ENCODE results near the gene B4GALT6.

B4GALT6 gene

DNA sequence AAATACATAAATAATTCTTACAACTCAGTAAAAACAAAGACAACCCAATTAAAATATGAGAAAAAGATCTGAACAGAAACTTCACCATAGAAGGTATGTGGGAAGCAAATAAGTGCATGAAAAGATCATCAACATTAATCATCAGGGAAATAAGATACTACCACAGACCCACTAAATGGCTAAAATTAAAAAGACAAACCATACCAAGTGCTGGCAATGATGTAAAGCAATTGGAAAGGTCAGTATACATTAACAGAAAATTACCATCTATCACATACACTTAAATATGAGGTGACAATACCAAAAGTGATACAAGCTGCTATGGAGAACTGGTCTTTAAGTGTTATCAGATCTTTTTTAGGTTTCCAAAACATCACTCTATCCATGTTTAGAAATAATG is 48.0 kb downstream of the B4GALT6 start:
- Mint-ChIP-seq H3K4me1 (peaks cover 22% of the 10 kb centered on the region), H3K9me3 (no peaks in the 10 kb centered on the region), H3K27ac (no peak overlapping the region), H3K4me3 (no peak overlapping the region), H3K27me3 (peaks cover 12% of the 10 kb centered on the region)
- ATAC-seq (no peak), DNase-seq (no peak)

DNA sequence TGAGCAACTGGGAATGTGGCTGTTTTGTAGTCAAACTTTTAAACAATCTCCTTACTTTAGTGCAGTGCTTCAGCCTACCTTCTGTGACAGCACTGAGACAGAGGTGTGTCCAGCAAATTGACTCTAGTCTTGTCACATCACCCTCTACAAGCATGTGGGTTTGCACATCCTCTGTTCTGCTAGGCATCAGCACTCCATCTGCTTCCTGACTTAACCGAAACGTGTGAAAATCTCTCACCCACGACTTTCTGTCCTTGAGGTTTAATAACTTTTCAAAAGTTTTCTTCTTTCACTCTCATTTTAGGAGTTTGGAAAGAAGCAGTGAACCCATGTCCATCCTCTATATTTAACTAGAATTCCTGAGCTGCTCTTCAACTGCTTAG is 50.1 kb downstream of the B4GALT6 start:
- no peak for DNase-seq

DNA sequence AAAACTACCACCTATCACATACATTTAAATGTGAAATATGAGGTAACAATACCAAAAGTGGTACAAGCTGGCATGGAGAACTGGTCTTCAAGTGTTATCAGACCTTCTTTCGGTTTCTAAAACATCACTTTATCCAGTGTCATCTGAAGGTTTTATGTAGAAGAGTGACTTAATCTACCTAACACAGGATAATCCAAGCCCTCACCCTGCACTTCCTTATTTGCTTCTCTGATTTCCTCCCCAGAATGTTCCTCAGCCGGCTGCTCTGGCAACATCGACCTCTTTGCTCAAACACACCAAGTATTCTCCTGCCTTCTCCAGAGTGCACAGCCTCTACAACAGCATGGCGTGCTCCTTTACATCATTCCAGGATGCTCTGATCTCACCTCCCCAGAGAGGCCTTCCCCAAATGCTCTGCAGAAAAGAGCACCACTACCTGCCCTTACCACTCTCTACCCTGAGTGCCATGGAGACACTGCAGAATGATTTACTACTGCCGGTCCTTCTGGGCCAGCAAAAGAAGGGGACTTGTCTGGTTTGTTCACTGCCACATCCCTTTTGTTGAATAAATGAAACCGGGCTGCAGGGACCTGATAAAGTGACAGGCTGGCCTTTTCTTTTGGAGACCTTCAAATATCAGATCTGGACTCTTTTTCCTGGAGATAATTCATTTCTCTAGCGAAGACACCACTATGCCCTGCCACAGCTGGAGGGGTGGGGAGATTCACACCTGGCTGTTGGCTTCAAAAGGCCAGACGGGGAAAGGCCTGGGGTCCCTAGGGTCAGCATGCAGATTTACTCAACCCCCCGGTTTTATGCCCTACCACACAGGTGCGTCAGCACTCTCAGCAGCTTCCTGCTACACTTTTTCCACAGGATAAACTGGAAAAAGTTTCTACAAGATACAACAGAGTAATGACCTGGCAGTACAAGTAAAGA is 50.7 kb downstream of the B4GALT6 start:
- ATAC-seq, result peak; percentile 5
- H3K4me3 Mint-ChIP-seq, result no peak overlapping the region
- peaks cover 22% of the 10 kb centered on the region for H3K4me1 Mint-ChIP-seq
- DNase-seq, result no peak
- H3K9me3 Mint-ChIP-seq, result no peaks in the 10 kb centered on the region
- no peak overlapping the region for H3K27ac Mint-ChIP-seq
- peaks cover 12% of the 10 kb centered on the region for H3K27me3 Mint-ChIP-seq

More for the DNA sequence above, 50.1 kb downstream of the B4GALT6 start:
- Mint-ChIP-seq H3K4me3 (peak overlapping the region in 1 of 2 donors; percentile 15), H3K27ac (no peak overlapping the region), H3K27me3 (peaks cover 12% of the 10 kb centered on the region), H3K4me1 (peaks cover 22% of the 10 kb centered on the region), H3K9me3 (no peaks in the 10 kb centered on the region)
- peak; percentile 88 for ATAC-seq

DNA sequence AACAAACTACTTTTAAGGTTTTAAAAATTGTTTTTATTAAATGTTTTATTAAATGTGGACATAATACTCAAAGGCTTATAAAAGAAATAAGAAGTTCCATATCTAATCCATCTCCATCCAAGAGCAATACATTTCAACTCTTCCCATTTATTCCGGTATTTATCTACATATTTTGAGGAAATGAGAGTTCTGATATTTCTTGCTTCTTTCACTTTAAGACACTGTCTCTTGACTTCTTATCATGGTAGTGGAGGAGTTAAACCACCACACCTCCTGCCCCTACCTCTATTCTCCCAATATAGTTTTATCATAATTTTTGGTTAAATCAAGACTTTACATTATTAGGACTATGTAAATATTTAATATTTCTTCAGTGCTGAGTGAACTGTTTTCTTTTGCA is 52.0 kb downstream of the B4GALT6 start:
- Mint-ChIP-seq H3K9me3 (no peaks in the 10 kb centered on the region), H3K27ac (no peak overlapping the region), H3K4me1 (peaks cover 22% of the 10 kb centered on the region), H3K4me3 (no peak overlapping the region), H3K27me3 (peaks cover 12% of the 10 kb centered on the region)
- ATAC-seq (no peak), DNase-seq (no peak)

DNA sequence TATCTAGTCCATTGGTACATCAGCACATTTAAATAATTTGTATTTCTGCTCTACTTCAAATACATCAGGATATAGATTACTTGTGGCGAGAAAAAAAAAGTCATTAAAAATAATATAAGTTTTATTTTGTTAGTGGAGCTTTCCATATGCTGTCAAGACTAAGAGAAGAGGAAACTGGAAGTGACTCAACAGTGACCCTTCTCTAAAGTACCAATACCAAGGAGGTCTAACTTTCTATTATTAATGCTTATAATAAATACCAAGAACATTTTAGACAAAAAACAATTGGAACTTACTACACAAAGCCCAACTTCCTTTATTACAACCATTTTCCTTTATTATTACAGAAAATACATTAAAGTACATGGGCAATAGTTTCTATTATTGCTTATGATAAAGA is 52.9 kb downstream of the B4GALT6 start:
- no peak overlapping the region for H3K27ac Mint-ChIP-seq
- peaks cover 12% of the 10 kb centered on the region for H3K27me3 Mint-ChIP-seq
- H3K9me3 Mint-ChIP-seq, result no peaks in the 10 kb centered on the region
- H3K4me3 Mint-ChIP-seq, result no peak overlapping the region
- ATAC-seq, result no peak
- DNase-seq, result no peak
- peaks cover 22% of the 10 kb centered on the region for H3K4me1 Mint-ChIP-seq

DNA sequence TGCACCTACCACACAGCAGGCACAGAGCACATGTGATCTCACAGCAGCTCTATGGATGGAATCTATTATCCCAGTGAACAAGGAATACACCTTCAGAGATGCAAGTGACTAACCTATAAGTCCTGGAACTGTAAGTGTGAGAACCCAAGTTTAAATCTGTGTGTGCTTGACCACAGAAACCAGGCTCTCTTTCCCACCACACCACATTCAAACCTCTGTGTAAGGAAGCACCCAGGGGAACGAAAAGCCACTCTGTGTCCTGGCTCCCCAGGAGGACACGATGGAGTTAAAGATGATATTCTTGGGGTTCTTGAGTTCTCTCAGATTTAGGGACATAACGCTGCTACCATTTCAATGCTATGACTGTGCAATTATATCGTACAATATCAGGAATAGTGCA is 53.8 kb downstream of the B4GALT6 start:
- ATAC-seq (no peak), DNase-seq (no peak)
- Mint-ChIP-seq H3K4me1 (peaks cover 22% of the 10 kb centered on the region), H3K9me3 (no peaks in the 10 kb centered on the region), H3K27me3 (peaks cover 9% of the 10 kb centered on the region), H3K27ac (no peak overlapping the region), H3K4me3 (no peak overlapping the region)

DNA sequence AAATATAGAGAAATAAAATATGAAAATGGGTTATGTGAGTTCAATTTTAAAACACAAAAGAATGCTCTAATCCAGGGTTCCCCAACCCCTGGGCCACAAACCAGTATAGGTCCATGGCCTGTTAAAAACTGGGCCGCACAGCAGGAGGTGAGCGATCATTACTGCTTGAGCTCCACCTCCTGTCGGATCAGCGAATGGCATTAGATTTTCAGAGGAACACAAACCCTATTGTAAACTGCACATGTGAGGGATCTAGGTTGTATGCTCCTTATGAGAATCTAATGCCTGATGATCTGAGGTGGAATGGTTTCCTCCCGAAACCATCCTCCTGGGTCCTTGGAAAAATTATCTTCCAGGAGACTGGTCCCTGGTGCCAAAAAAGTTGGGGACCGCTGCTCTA is 58.0 kb downstream of the B4GALT6 start:
- H3K27me3 Mint-ChIP-seq, result no peaks in the 10 kb centered on the region
- no peaks in the 10 kb centered on the region for H3K9me3 Mint-ChIP-seq
- no peaks in the 10 kb centered on the region for H3K4me1 Mint-ChIP-seq
- no peak overlapping the region for H3K4me3 Mint-ChIP-seq
- DNase-seq (no peak), ATAC-seq (no peak)
- H3K27ac Mint-ChIP-seq, result no peak overlapping the region

DNA sequence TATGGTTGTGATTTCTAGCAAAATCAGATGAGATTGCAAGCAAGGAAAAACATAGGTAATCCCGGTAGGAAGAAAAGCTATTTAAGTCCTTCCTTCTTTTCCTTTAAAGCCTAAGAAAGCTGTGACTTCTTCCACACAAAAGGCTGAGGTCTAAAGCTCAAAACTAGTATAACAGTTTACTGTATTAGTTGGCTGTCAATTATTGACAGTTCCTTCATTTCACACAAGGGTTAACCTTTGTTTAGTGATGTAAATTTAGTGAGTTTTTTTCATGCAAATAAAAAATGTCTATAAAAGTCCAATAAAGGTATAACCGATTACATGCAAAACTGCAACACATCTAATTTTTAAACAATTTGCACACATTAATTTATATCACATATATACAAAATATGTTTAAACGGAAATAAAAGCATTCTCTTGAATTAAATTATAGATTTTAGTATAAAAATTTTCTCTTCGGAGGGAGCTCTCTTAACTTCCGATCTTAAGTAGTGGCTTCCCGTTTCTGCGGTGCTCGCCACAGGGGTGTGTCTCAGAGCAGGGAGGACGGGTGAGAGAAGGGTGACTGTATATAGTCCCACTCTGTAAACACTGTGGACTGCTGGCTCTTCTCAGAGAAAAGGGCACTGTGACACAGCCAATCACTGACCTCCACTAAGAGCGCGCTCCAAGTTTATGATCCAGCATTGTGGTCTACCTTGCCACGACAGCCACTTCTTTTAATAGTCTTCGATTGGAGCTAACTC is 59.3 kb downstream of the B4GALT6 start:
- ATAC-seq (no peak), DNase-seq (no peak)
- Mint-ChIP-seq H3K27ac (no peak overlapping the region), H3K4me3 (no peak overlapping the region), H3K27me3 (no peaks in the 10 kb centered on the region), H3K4me1 (no peaks in the 10 kb centered on the region), H3K9me3 (no peaks in the 10 kb centered on the region)

DNA sequence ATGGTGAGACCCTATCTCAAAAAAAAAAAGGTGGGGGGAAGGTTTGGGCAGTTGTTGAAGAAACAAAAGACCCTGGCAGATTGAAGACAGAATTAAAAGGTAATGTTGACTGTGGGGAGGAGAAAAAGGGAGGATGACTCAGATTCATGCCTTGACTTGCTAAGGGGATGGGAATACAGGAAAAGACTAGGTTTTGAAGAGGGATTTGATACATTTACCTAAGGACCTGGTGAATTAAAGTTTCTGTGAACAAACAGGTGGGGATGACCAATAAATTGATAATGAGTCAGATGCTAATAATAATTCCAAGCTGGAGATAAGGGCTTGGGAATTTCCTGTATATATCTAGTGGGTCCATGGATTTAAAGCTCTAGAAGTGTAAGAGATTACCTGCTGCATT is 65.1 kb downstream of the B4GALT6 start:
- DNase-seq (no peak), ATAC-seq (no peak)
- peaks cover 0 to 5% of the 10 kb centered on the region in 2 donors for H3K9me3 Mint-ChIP-seq
- H3K4me1 Mint-ChIP-seq, result no peaks in the 10 kb centered on the region
- H3K4me3 Mint-ChIP-seq, result no peak overlapping the region
- peak overlapping the region in 1 of 2 donors; percentile 75 for H3K27ac Mint-ChIP-seq
- peaks cover 22% of the 10 kb centered on the region for H3K27me3 Mint-ChIP-seq

DNA sequence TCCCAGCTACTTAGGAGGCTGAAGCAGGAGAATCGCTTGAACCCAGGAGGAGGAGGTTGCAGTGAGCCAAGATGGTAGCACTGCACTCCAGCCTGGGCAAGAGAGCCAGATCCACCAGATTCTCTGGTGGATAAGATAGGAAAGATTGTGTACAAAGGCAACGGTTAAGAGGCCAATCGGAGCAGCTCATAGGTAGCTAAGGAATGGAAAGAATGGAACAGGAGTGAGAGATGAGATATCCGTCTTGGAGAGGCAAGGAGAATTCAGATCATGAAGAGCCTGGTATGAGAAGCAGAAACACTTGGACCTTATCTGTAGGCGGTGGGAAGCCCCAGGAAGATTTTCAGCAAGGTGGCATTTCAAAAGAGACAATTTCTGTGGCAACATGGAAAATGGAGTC is 65.6 kb downstream of the B4GALT6 start:
- DNase-seq (no peak), ATAC-seq (no peak)
- Mint-ChIP-seq H3K4me3 (no peak overlapping the region), H3K27ac (no peak overlapping the region), H3K9me3 (peaks cover 0 to 5% of the 10 kb centered on the region in 2 donors), H3K4me1 (no peaks in the 10 kb centered on the region), H3K27me3 (peaks cover 27% of the 10 kb centered on the region)

DNA sequence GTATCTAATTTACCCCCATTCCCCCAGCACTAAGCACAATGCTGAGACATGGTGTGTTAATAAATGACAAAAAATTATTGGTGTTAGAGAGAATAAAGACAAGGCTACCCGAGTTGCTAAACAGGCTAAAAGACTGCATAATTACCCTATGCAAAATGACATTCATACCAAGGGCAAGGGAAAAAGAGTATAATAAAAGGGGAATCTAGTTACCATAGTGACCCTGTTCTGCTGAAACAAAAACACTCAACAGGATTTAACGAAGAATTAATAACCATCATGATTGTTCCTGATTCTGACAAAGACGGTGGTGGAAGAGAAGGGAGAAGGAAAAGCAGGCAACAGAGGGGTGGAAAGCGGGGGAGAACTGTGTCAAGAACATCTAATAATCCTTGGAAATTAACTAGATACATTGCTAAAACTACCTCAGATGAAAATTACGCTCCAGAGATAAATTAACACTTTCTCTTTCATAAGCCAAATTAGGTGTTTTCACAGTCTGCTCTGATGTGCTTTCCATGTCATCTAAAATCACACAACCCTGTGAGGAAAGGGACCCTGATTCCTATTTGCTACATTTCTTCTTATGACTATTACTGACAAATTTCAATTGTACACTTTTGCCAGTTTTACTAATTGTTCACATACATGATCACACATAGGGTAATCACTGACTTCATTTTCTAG is 67.2 kb downstream of the B4GALT6 start:
- H3K4me3 Mint-ChIP-seq, result no peak overlapping the region
- no peak overlapping the region for H3K27ac Mint-ChIP-seq
- H3K27me3 Mint-ChIP-seq, result peaks cover 31% of the 10 kb centered on the region
- ATAC-seq, result no peak
- no peak for DNase-seq
- peaks cover 0 to 5% of the 10 kb centered on the region in 2 donors for H3K9me3 Mint-ChIP-seq
- no peaks in the 10 kb centered on the region for H3K4me1 Mint-ChIP-seq

DNA sequence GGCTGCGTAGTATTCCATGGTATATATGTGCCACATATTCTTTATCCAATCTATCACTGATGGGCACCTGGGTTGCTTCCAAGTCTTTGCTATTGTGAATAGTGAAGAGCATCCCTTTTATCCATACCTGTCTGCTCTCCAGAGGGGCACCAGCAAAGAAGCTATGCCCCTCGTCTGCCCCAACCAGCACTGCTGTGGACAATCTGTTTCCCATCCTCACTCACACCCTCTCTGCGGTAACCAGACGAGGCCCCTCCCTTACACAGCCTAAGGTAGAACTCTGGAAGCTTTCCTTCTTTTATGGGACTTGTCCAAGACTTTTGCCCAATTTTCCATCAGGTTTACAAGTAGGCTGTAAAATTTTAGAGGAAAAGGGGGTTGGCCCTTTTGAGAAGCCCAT is 67.8 kb downstream of the B4GALT6 start:
- Mint-ChIP-seq H3K27me3 (peaks cover 31% of the 10 kb centered on the region), H3K4me1 (no peaks in the 10 kb centered on the region), H3K9me3 (peaks cover 0 to 5% of the 10 kb centered on the region in 2 donors), H3K27ac (no peak overlapping the region), H3K4me3 (no peak overlapping the region)
- no peak for ATAC-seq
- no peak for DNase-seq

DNA sequence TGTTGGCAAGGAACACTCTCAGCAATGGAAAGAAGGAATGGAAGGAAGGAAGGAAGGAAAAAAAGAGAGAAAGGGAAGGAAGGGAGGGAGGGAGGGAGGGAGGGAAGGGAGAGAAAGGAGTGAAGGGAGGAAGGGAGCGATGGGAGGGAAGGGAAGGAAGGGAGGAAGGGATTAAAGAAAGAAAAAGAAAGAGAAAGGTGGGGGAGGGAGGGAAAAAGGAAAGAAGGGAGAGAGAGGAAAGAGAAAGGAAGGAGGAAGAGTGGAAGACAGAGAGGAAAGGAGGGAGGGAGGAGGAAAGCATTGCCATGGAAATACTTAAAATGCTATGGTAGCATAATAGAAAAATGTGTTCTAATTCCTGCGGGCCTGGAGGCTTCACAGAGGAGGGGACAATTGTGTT is 70.3 kb downstream of the B4GALT6 start:
- no peak for DNase-seq
- Mint-ChIP-seq H3K27ac (no peak overlapping the region), H3K27me3 (peaks cover 29% of the 10 kb centered on the region), H3K4me3 (no peak overlapping the region), H3K9me3 (peaks cover 0 to 4% of the 10 kb centered on the region in 2 donors), H3K4me1 (no peaks in the 10 kb centered on the region)
- no peak for ATAC-seq

DNA sequence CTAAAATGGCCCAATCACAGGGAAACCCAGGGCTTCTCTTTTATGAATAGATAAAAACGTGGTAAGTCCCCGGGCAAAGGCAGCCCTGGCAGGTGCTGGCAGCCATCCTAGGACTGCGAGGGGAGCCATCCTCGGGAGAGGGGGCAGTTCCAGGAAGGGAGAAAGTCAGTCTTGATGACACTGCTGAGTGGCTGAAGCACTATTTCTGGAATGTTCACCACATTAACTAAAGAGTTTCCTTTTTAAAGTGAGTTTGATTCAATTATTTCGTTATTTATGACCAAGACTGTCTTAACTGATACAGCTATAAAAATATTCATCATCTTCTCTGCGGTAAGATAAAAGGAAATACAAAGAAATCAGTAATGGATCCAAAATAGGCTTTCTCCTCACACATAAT is 72.3 kb downstream of the B4GALT6 start:
- Mint-ChIP-seq H3K4me1 (no peaks in the 10 kb centered on the region), H3K4me3 (no peak overlapping the region), H3K27me3 (peaks cover 16% of the 10 kb centered on the region), H3K27ac (no peak overlapping the region), H3K9me3 (no peaks in the 10 kb centered on the region)
- no peak for ATAC-seq
- DNase-seq, result no peak

DNA sequence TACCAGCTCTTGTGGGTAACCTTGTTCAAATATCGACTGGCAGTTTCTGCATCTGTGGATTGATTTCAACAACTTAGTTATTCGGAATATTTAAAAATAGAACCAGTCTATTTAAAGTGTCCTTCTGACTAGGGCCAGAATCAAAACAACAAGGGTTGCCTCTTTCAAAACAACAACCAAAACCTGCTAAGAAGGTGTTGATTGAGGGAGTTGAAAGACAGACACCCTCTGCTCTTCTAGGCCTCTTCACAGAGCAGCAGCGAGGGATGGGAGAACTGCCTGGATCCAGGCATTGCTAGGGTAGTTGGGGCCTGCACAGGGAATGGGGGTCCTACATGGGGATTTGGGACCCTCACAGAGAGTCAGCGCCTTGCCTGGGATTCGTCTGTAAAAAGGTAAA is 72.9 kb downstream of the B4GALT6 start:
- H3K4me1 Mint-ChIP-seq, result no peaks in the 10 kb centered on the region
- no peak for DNase-seq
- peaks cover 12% of the 10 kb centered on the region for H3K27me3 Mint-ChIP-seq

More for the DNA sequence above, 72.9 kb downstream of the B4GALT6 start:
- Mint-ChIP-seq H3K4me3 (no peak overlapping the region), H3K9me3 (no peaks in the 10 kb centered on the region), H3K27ac (no peak overlapping the region)
- ATAC-seq, result no peak

Data from stimulated activated naive CD8-positive, alpha-beta T cell treated with anti-CD3 and anti-CD28 coated beads, Interleukin-15, amount 100 ng/mL, for 72 hours (primary cell).